ENCODE data around the gene ACOX1. TPM values are rescaled to one million over a fixed set of nuclear protein-coding genes. Genes with fewer than 3 reads are reported as not detected.
A peak's percentile ranks its signal among the peaks of the same experiment; 100 is the strongest.

ACOX1 gene
- 65.8 and 75.8 TPM in 2 replicates for total RNA-seq

DNA sequence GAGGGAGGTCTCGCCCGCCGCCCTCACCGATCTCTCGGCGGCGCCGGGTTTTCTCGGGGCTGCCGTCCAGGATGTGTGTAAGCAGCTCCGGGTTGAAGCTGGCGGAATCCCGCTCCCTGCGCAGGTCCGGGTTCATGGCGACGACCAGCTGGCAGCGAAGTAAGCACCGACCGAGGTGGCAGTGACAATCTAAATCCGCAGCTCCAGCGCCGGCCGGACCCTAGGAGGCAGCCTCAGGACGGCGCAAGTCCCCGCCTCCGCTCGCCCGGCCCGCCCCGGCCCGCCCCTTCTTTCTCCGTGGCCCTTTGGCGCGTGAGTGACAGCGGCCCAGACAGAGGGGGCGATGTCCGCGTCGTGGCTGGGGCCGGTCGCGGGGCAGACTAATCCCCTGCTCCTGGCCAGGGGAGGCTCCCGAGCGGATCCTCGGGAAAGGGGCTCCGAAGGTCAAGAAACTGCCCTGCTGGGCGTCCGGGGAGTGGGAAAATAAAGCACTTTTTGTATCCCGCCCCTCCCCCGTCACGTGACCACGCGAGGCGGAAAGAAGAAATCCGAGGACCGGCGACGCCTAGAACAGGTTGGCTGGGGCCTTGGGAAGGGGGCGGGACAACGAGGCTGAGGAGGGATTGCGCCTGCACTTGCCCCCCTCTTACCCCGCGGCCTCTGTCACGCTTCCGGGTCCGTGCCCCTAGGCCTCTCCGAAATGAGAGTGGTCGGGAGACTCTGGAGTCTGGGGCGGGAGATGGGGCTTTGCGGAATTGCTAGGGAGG, at the start of gene ACOX1, which contains the start of gene TEN1:
TSS of gene ACOX1 (minus strand) at position 229 of the 767 bp plus-strand sequence. CDS start at position 136, 93 bp downstream.
TSS of gene TEN1 (plus strand) at position 303 of the 767 bp plus-strand sequence. CDS start 6,953 bp downstream, outside the sequence.
- peak; percentile 90 for DNase-seq (ENCODE audit: low read depth, low spot score)

DNA sequence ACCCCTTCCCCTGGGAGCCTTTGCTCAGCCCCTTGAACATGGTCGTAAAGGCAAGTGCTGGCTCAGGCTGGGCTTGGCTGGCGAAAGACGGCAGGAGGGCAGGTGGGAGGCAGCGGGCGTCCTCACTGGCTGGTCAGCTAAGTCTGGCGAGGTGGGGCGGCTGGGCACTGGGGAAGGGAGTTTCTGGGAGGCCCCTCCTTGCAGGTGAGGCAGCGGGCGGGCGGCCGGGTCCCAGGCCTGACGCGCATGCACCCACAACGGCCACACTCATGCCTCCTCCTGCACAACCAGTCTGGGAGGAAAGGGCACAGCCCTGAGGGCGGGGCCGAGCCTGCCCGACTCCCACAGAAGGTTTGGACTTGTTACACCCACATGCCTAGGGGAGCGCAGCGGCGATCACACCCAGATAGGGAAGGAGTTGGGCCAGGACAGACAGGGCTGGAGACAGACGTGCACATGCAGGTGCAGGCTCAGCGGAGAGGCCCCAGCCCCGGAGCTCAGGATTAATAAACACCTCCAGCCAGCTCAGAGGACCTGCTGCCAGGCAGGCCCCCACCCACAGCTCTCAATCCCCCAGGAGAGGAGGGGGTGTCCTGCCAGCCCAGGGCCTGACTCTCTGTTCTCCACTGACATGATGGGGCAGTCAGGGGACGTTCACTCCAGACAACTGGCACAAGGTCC, 48.3 kb upstream of the ACOX1 start, which contains the start of gene EVPL:
TSS of gene EVPL (minus strand) at position 148 of the 681 bp plus-strand sequence. CDS start at position 40, 108 bp downstream.
- DNase-seq (ENCODE audit: low read depth, low spot score): no peak

DNA sequence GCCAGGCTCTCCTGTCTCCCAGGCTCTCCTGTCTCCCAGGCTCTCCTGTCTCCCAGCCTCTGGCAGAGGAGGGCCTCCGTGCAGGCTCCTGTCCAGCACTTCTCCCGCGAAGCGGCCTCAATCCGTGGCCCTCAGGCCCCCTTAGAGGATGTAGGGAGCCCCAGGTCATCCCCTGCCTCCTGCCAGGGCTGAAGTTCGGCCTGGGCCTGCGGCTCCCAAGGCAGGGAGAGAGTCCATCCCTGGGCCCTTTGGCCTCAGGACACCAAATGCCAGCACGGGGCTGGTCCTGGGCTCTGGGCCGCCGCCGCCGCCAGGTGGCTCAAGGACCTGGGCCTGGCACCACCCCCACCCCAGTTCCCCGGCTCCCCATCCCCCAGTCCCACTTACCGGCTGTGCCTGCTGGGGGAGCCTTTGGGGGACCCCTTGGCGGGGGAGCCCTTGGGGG, 47.8 kb upstream of the ACOX1 start:
- DNase-seq (ENCODE audit: low read depth, low spot score): no peak

DNA sequence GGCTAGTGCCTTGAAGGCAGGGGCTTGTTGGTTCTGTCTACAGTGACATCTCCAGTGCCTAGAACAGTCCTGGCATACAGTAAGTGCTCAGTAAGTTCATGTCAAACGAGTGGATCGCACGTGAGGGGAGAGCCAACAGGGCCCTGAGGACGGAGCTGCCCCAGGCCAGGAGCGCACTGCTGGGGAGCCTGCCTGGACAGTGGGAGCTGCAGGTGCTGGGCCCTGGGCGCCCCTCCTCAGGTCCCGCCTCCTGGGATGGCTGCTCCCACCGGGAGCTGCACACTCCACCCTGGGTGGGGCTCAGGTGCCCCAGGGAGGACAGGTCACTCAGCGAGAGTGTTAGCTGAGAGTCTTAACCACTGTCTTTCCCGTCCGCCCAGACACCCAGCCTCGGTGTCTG, 46.3 kb upstream of the ACOX1 start:
- no peak for DNase-seq (ENCODE audit: low read depth, low spot score)

DNA sequence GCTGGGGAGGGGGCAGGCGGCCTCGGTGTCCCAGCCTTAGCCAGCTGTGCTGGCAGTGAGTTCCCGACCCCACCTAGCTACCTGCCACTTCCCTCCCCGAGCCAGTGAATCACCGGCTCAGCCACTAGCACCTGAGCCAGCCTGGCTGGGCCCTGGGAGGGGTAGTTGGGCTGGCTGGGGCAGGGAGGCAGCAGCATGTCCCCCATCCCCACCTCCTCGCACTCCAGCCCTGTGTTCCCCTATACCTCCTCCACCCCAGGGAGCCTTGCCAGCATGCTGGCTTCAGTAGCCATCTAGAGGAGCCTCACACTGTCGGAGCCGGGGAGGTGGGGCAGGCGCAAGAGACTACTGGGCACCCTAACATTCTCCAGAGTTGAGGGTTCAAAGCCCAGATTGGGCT, 45.4 kb upstream of the ACOX1 start:
- no peak for DNase-seq (ENCODE audit: low read depth, low spot score)

DNA sequence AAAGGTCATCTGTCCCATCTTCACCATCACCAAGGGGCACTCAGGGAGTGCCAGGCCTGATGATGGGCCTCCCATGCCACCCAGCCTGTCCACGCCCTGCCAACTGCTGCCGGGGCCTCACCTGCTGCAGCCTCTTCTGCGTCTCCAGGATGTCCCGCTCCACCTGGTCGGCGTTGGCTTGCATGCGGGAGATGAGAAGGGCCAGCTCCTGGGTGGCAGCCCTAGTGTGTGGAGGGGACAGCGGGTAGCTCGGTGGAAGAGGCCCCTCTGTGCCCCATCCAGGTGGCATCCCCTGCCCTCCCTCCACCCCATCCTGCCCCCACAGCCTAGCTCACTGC, 44.9 kb upstream of the ACOX1 start:
- no peak for DNase-seq (ENCODE audit: low read depth, low spot score)

DNA sequence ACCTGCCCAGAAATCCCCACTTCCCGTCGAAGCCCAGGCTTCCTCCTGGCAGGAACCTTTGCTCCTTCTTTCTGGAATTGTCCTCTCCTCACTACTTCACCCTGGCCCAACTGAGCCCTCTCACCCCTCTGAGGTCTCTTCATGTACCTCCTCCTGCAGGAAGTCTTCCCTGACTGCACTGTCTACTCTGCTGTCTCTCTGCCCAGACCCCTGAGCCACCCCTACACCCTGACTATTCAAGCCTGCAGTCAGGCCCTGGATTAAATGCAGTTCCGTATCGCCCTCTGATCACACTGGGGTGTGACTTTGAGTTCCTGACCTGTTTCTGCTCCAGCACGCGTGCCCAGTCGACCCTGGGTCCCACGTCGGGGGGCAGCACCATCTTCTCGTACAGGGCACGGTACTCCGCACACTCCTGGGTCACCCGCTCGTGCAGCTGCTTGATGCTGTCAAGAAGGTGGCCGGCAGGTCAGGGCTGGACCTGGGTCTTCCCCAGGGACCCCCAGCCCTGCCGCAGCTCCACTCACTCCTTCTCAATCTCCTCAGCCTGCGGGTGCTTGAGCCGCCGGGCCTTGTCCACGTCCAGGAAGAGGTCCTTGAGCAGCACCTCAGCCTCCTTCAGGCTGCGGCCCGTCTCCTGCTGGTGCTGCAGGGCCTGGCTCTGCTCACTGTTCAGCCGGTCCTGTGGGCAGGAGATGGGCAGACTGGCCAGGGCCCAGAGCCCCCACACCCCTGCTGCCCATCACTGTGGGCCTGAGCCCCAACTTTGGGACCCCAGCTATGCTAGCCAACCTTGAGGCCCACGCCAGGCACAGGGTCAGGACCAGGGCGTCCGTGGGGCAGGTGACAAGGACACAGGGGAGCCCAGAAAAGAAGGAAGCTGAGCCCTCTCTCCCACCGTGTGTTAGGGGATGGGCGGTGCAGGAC, 44.3 kb upstream of the ACOX1 start:
- no peak for DNase-seq (ENCODE audit: low read depth, low spot score)

DNA sequence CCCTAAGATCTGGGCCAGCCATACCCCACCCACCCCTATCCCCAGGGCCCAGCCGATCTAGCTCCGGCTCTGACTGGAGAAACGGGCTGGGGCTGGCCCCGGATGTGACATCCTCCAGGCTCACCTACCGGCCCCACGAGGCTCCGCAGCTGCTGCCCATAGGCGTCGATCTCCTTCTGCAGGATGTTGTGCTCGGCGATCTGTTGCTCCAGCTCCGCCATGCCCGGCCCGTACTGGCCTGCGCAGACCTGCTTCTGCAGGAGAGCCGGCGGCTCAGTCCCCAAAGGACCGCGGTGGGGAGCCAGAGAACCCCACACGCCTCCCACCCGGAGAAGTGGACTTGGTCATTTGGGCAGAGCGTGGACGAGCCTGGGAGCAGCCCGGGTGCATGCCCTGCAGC, 43.3 kb upstream of the ACOX1 start:
- no peak for DNase-seq (ENCODE audit: low read depth, low spot score)

DNA sequence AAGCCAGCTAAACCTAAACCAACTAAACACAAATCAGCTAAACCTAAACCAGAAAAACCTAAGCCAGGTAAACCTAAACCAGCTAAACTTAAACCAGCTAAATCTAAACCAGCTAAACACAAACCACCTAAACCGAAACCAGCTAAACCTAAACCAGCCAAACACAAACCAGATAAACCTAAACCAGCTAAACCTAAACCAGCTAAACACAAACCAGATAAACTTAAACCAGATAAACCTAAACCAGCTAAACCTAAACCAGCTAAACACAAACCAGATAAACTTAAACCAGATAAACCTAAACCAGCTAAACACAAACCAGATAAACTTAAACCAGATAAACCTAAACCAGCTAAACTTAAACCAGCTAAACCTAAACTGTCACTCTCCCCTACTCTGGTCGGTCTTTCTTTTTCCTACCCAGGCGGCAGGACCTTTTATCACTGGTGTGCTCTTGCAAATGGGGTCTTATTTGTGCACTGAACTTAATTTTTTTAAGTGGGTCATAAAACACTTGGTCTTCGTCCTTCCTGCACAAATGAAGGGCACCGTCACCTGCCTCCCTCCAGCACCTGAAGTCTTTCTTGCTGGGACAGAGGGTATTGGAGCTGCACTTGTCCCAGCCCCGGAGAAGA, 41.0 kb upstream of the ACOX1 start:
- no peak for DNase-seq (ENCODE audit: low read depth, low spot score)

DNA sequence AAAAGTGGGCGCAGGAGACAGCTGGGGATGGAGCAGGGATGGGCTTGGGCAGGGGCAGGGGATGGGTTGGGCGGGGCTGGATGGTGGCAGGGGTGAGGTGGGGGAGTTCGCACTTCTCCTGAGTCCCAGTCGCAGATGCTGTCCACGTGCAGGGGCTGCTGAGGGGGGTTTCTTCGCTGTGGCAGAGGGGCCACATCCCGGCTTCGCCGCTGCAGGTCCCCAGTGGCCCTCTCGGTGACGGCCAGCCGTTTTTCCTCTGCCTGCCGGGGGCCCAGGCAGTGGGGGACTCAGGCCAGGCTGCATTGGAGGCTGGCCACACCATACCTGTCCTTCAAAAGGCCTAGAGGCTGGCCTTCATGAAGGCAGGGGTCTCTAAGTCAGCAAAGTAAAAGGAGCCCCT, 39.8 kb upstream of the ACOX1 start:
- no peak for DNase-seq (ENCODE audit: low read depth, low spot score)

DNA sequence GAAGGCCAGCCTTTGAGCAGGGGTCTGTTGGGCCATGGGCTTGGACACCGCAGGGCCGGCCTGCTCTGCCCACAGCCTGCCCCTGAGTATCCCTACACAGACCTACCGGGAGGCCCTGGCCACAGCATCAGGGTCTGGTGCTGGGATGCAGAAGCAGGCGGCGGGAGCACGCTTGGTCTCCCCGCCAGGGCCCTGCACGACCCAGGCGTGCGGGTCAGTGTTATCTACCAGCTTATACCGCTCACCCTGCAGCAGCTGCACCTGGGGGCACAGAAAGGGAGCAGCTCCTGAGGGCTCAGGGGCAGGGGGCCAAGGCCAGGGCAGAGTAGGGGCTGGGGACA, 39.3 kb upstream of the ACOX1 start:
- DNase-seq (ENCODE audit: low read depth, low spot score): no peak

DNA sequence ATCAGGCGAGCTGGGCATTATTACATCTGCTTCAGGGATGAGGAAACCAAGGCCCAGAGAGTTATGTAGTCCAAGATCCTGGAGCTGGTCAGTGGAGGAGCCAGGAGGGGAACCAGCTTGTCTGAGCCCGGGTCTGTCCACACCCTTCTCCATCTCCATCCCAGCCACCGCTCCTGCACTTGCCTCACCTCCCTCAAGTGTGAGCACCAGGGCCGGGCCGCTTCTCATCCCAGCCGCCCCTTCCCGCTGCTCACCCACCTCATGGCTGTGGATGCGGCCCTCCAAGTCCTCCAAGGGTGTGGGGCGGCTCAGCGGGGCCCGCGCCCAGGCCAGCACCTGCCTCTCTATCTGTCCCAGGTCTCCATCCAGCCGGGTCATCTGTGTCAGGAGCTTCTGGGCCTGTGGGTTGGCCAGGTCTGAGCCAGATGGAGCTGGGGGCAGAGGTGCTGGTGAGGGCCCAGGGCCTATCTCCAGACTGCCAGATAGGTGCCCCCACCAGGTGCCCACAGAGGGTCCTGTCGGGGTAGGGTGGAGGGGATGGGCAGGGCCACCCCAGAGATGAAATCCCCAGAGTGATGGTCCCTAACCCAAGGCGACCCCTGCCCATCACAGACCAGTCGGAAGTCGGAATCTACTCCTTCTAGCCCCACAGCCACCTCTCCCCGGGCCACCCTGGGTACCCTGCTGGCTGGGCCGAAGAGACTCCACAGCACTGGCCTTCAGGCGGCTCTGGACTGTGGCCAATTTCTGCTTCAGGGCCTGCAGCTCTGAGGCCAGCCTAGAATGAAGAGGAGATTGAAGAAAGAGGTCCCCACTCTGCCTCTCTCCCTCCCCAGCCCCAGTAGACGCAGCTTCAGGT, 38.7 kb upstream of the ACOX1 start:
- DNase-seq (ENCODE audit: low read depth, low spot score): no peak

DNA sequence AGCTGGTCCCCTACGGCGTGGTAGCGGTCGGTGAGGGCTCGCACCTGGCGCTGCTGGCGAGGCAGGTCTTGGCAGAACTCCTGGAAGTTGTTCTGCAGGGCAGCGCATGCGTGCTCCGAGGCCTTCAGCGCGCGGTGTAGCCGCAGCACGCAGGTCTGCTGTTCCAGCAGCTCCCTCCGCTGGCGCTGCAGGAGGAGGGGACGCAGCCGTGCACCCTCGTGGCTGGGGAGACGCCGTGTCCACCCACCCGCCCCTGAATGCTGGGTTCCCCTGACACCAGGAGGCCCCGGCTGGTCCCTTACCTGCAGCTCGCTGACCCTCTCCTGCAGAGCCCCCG, 35.9 kb upstream of the ACOX1 start:
- DNase-seq (ENCODE audit: low read depth, low spot score): no peak

DNA sequence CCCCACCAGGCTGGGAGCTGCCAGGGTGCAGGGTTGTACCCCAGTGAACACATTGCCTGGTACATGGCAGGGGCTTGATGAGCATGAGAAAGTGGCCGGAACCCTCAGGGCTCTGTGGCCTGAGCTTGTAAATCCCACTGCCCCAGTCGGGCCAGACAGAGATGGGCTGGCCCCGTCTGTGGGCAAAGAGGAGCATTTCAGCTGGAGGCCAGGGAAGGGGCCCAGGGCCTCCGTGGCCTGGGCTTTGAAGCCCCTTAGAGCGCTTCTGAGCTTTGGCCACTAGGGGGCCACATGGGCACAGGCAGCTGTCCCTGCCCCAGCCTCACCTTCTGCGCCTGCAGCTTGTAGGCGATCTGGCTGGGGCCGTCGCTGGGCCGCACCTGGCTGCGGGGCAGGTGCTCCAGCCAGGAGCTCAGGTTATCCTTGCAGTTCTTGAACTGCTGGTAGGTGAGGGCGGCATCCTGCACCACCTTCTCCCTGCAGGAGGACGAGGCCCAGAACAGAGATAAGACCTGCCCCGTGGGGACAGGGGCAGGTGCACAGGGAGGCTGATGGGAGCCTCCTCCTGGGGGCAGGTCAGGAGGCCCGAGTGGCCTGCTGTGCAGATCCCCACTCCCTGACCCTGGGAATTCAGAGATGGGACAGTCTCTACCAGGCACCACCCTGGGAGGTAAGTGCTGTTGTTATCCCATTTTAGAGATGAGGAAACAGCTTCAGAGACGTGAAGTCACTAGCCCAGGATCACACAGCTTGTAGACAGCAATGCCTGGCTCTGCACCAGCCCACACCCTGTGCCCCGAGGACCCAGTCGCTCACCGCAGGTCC, 35.3 kb upstream of the ACOX1 start:
- DNase-seq (ENCODE audit: low read depth, low spot score): peak; percentile 39

DNA sequence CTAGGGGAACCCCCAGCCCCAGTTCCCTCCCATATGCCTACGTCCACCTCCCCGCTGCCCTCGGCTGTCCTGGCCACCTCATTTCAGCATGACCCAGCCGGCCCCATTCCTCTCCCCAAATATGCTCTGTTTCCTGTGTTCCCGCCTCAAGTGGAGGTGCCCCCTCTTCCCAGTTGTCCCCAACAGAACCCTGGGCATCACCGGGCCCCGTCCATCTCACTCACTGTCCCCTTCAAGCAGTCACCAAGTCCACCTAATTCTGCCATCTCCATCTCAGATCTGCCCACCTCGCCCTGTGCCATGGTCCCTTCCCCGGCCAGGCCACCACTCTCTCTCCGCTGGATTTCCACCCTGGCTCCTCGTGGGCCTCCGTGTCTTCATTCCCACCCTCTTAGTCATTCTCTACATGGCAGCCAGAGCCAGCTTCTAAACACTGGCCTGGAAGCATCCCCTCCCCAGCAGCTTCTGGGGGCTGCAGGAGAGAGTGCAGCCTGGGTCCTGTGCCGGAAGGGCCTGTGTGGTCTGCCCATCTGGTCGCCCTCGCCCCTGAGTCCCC, 34.5 kb upstream of the ACOX1 start:
- no peak for DNase-seq (ENCODE audit: low read depth, low spot score)

DNA sequence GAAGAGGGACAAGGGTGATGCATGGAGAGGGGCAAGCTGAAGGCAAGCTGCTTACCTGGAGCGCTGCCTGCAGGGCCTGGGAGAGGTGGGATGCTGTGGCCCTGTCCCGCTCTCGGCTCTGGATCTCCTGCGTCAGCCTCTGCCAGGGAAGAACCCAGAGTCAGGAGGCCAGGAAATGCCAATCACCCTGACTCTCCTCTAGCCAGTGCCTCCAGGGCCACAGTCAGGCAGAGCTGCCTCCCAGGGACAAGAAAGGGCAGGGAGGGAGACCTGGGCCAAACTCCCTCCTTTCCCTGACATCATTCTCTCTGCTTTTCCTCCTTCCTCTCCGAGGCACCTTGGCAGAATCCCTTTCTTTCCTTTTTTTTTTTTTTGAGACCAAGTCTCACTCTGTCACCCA, 33.0 kb upstream of the ACOX1 start:
- no peak for DNase-seq (ENCODE audit: low read depth, low spot score)

DNA sequence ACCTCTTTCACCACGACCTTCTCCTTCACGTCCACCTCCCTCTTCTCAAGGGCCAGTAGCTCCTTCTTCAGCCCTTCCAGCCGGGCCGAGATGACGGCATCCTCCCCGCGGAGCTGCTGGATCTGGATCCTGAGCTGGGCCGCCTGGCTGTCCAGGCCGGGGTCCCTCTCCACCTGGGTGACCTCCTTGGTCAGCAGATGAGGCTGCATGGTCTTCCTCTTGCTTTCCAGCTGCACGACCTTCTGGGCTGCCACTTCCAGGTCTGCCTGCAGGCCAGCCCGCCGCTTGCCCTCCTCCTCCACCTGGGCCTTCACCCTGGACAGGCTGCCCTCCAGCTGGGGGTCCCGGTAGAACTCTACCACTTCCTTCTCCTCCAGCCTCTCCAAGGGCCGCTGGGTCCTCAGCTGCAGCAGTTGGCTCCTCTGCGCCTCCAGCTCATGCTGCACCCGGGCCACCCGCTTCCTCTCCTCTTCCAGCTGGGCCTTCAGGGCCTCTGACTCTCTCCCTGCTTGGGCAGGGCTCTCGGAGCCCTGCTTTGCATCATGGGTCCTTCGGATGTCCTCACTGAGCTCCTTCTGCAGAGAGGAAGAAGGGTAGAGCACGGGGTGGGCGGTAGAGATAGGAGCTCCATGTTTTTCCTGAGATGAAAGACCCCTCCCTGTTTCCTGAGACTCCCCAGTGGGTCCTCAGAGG, 31.1 kb upstream of the ACOX1 start:
- DNase-seq (ENCODE audit: low read depth, low spot score): no peak

DNA sequence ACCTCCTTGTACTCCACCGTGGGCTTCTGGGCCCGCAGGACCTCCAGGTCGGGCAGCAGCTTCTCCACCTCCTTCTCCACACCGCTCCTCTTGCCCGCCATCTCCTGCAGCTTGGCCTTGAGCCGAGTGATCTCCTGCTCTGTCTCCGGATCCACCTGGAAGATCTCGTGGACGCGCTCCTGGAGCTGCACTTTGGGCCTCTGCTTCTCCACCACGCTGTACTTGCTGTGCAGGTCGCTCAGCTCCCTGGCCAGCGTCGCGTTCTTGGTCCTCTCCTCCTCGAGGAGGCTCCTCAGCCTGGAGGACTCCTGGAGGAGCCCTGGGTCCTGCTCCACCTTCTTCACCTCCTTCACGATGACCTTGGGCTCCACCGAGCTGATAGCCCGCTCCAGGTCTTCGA, 30.5 kb upstream of the ACOX1 start:
- DNase-seq (ENCODE audit: low read depth, low spot score): no peak

All from pulmonary artery endothelial cell (primary cell).